AG08395 (cell line): Measurements from ENCODE around the gene RPUSD3.

Experiments used
- DNase-seq: peaks from one replicate; pipeline ENCODE4 v3.0.0; 2012; ENCODE audit warnings: mixed read lengths, low spot score

RPUSD3 gene

DNA sequence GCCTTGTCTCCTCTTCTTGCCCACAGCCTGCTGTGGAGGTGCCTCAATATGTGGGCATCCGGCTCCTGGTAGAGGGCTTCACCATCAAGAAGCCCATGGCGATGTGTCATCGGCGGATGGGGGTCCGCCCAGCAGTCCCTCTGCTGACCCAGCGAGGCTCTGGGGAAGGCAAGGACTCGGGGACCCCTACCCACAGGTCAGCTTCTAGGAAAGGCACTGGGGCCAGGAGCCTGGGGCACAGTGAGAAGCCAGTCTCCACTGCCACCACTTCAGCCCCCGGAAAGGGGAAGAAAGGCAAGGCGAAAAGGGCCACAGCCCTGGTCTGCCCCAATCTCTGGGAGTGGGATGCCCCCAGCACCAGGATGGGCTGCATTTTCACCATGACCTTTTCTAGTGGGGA lies 10.7 kb downstream of the RPUSD3 start:
- no peak for DNase-seq

DNA sequence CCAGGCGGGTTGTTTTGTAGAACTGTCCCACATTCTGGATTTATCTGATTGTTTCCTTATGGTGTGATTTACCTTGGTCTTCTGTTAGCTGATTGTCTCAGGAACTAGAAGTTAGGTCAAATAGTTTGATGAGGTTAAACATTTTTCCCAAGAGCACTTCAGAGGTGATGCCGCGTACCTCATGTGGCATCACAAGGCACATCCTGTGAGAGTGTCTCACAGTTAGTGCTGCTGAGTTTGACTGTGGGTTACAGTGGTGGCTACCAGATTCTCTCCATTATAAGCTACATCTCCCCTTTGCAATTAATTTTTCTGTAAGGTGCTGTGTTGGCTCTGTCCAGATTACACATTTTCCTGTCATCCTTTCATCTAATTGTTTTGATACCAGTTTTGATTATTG lies 12.6 kb downstream of the RPUSD3 start:
- DNase-seq, result no peak

- no peak for DNase-seq
These were observed 14.7 kb downstream of the RPUSD3 start for GRCh38 chr3:9828801-9829755.

- DNase-seq, result no peak
These were observed 16.8 kb downstream of the RPUSD3 start for GRCh38 chr3:9826815-9827573.

GRCh38 chr3:9825451-9826040 lies 18.3 kb downstream of the RPUSD3 start:
- no peak for DNase-seq

GRCh38 chr3:9820946-9821345 lies 22.9 kb downstream of the RPUSD3 start:
- no peak for DNase-seq

- DNase-seq, result no peak
These were observed 23.3 kb downstream of the RPUSD3 start for GRCh38 chr3:9820543-9820942.

GRCh38 chr3:9818666-9819335 lies 25.0 kb downstream of the RPUSD3 start:
- no peak for DNase-seq

- DNase-seq, result no peak
These were observed 26.4 kb downstream of the RPUSD3 start for GRCh38 chr3:9817436-9817835.

DNA sequence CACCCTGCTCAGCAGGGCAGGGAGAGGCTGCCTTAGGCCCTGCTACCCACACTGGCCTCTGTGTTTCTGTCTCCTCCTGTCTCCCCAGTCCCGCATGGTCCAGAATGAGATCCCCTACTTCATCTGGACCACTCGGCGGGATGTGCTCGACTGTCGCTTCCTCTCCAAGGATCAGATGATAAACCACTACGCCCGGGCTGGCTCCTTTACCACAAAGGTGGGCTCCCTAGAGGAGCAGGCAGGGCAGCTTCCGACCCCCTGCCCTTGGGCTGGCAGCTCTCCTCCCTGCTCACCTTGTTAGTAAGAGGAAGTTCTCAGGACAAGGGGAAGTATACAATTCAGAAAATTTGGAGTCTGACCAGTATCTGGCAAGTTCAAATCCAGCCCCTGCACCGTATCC lies 27.8 kb downstream of the RPUSD3 start:
- no peak for DNase-seq

GRCh38 chr3:9812870-9813483 lies 30.8 kb downstream of the RPUSD3 start:
- no peak for DNase-seq

GRCh38 chr3:9810846-9811245 lies 33.0 kb downstream of the RPUSD3 start:
- DNase-seq, result peak; percentile 25

DNA sequence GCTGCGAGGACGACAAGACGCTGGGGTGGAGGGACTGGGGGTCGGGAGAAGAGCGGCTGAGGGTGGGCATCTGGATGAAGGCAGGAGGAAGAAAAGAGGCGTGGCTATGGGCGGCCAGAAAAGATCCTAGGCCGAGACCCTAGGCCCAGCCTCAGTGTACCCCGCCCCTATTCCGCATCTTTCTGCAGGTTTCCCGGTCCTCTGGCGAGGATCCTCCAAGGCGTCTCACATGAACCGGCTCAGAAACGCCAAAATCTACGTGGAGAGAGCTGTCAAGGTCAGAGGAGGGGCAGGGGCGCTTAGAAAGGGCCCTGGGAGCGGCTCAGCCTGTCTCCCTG lies 33.4 kb downstream of the RPUSD3 start:
- DNase-seq, result peak; percentile 9

DNA sequence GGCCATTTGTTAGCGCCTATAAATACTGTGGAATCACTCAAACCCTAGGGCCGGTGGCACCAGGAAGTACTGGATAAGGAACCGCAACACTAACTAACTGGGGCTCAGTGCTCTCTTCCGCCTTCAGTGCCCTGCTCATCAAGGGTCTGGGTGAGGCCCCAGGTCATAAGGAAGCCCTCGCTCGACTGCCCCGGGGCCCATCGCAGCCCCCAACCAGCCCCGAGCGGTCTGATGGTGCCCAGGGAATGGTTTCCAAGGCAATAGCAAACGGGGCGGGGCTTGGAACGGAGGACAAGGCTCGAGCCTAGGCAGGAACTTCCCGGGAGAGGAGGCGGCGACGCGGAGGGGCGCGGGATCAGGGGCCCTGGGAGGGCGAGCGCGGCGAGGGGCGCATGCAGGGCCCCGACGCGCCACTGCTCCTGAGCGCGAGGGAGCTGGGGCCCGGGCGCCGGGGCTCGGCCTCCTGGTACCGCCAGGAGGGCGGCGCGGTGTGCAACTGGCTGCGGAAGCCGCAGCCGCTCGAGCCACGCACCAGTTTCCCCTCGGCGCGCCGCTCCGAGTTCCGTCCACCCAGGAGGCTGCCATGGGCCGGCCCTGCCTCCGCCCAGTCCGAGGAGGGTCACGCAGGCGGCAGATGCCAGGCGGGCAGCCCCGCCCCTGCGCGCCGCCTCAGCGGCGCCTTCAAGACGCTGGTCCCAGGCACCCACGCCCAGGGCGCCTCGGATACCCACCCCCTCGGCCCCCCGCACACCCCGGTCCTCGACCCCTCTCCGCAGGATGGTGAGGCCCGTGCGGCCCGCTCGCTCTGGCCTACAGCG lies 34.0 kb downstream of the RPUSD3 start, which contains the start of gene TTLL3:
Gene TTLL3 (plus strand): TSS at position 648 of the 818 bp plus-strand sequence. CDS start 400 bp downstream, outside the sequence.
- peak; percentile 84 for DNase-seq

DNA sequence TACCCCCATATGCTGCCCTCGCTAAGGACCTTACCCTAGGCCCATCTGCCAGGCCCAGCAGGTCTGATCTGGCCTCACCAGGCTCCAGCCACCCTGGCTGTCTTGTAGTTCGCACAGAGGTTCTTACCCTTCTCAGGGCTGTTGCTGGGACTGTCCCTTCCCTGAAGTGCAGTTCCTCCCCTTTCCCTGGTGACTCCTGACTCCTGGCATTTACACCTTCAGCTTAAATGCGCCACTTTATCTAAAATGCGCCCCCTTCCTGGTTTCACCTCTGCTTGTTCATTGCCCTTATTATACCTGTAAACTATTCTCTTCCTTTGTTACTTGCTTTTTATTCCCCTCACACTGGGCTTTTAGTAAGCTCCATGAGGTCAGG lies 34.6 kb downstream of the RPUSD3 start:
- DNase-seq, result no peak

DNA sequence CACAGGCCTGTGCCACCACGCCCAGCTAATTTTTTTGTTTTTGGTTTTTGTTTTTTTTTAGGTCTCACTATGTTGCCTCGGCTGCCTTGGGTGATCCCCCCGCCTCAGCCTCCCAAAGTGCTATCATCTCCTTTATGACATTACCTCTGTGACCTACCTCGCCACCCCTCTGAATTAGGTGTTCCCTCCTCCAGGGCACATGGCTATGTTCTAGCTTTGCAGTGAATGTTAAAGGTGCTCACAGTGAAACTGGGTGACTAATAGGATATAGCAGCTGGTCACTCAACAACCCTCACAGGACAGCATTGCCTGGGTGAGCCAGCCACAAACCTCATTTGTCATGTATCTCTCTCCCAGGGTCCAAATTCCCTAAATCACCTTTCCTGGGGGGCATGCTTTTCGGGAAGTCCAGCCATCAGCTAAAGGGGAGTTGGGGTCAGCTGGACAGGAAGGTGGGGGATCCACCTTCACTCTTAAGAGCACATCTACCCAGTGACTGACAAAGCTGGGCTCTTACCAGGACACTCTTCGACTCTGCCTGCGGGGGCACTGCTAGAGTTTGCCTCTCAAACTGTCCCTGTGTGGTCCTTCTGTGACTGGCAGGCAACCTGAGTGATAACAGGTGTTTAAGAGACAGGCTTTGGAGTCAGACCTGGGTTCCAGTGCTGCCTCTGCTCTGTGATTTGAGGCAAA lies 35.3 kb downstream of the RPUSD3 start:
- DNase-seq, result peak; percentile 34

- DNase-seq, result no peak
These were observed 35.8 kb downstream of the RPUSD3 start for GRCh38 chr3:9807981-9808344.

DNA sequence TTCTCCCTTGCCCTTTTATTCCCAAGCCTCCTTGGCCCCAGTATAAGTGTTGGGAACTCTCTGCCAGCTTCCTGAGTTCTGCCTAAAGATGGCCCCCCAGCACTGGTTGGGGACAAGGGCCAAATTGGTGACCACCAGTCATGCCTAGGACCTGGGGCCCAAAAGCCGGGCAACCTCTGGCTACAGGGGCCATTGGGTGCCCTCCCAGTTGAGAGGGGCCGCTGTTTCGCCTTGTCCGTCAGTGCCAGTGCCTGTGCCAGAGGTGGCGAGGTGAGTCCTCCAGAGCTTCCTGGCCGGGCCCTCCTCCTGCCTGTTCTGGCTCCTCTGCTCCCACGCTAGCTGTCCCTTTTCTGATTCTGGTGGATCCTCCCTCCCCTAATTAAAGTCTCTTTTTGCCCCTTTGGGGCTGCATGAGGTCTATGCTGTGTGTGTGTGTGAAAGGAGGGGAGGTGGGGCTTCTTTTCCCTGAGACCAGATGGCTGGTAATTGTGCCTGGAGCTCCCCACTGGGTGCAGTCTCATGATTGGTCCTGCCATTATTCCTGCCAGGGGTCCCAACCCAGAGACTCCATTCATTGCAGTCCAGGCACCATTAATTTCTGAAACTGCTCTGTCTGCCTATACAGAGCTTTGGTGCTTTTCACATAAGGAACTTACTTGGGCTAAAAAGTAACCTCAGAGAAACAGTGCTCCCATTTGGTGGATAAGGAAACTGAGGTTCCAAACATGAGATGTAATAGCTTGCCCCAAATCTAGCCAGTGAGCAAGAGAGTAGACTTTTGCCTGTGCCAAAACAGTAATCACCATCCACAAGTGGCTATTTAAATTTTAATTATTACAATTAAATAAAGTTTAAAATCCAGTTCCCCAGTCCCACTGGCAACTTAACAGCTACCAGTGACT lies 36.9 kb downstream of the RPUSD3 start:
- DNase-seq, result no peak

DNA sequence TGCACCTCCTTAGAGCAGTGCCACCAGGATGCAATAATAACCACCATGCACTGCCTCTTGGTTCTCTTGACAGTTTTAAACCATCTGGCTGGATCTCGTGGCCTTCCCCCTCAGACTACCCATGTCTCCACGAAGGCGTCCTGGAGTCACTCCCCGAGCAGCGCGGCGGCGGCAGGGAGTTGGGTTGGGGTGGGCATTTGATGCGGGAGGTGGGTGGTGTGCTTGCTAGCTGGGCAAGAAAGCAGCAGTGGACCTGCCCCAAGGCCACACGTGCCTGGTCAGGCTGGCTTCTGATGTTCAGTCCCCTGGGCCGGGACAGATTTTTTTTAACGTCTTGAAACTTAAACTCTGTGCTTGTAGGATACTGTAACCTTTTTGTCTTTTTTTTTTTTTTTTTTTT lies 37.7 kb downstream of the RPUSD3 start:
- DNase-seq, result no peak
